Right kidney (tissue), 1 donor: ENCODE results near the gene HIP1.
"Not testable (repeated sequence)": the region's sequence is repeated elsewhere in the genome, so short reads cannot be mapped to it uniquely, and the experiment has no call there.

ENCODE experiments used
- DNase-seq: peaks from one replicate; pipeline ENCODE4 v3.0.0-alpha.2; 2016

The HIP1 gene

DNA sequence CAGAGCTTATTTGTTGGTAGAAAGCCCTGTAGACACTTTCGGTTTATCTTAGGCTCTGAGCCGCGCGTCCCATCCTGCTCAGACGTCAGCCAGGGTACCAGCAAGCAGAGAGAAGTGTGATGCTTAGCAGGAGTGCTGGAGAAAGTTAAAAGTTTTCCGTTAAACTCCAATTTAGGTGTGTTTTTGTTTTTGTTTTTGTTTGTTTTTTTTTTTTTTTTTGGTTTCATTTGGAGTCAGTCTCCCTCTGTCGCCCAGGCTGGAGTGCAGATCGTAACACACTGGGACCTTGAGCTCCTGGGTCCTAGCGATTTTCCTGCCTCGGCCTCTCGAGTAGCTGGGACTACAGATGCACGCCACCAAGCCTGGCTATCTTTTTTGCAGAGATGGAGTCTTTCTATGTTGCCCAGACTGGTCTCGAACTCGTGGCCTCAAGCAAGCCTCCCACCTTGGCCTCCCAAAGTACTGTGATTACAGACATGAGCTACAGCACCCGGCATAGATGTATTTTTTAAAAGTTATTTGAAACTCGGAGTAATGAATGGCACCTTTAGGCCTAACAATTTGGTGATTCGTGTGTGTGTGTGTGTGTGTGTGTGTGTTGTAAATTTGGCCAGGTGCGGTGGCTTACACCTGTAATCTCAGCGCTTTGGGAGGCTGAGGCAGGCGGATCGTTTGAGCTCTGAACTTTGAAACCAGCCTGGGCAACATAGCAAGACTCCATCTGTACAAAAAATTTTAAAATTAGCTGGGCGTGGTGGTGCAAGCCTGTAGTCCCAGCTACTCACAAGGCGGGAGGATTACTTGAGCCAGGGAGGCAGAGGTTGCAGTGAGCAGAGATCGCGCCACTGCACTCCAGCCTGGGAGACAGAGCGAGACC is 1.3 kb upstream of the HIP1 start:
- DNase-seq = no peak

DNA sequence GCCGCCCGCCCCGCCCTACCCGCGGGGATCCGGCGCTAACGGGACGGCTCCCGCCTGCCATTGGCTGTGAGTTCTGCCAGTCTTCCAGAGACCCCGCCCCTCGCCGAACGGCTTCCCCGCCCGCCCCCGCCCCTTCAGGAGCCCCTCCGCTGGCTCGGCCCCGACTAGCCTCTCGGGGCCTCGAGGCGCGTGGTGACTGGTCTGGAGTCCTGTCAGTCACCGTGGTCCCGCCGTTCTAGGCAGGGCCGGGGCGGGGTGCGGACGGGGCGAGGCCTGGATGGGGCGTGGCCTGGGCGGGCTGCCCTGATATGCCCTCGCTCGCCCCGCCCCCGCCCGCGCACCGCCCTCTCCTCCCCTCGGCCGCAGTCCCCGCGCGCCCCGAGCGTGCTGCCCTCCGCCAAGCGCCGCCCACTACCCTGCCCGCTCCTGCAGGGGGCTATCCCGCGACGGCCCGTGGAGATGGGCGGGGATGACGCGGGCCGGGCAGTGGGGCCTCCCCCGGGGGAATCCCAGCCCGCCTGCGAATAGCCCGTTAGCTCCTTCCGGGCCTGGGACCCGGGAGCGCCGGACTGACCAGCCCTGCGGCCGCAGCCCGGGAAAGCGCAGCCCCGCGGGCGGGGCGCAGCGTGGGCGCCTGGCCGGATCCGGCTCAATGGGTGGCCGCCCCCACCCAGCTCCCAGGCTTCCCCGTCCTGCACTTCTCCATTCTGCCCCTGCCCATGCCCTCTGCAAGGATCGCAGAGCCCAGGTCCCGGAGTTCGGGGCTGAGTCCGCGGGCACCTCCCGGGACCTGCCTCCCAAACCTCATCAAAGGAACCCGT is 444 bp upstream of the HIP1 start:
- peak; percentile 98 for DNase-seq

DNA sequence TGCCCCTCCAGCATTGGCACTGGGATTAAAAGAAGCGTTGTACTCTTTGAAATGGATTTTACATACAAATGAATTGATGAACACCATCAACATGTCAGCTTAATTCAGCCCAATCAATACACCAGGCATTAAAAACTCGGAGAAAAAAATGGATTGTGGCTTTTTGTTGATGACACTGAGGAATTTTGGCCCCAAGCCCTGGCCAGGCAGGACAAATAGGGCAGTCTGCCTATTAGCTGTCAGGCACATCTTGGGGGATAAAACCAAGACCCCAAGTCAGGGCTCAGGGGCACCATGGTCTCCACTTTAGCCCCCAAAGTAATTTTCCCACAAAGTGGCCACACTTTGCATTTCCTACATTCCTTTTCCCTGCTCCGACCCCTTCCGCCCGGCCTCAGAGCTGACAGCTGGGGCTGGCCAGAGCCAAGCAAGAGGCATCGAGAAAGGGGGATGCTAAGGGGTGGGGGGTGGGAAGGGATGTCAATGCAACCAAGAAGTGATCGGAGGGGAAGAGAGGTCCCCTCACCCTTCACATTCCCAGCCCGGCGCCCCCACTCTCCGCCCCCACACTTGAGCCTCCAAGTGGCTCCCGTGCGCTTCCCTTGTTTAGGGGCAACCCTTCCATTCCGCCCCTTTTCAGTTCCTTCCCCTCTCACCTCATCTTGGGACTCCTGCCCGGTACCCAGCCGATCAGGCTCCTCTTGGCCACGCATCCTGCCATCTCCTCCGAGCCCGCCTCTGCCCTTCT is 711 bp downstream of the HIP1 start:
- peak; percentile 19 for DNase-seq

DNA sequence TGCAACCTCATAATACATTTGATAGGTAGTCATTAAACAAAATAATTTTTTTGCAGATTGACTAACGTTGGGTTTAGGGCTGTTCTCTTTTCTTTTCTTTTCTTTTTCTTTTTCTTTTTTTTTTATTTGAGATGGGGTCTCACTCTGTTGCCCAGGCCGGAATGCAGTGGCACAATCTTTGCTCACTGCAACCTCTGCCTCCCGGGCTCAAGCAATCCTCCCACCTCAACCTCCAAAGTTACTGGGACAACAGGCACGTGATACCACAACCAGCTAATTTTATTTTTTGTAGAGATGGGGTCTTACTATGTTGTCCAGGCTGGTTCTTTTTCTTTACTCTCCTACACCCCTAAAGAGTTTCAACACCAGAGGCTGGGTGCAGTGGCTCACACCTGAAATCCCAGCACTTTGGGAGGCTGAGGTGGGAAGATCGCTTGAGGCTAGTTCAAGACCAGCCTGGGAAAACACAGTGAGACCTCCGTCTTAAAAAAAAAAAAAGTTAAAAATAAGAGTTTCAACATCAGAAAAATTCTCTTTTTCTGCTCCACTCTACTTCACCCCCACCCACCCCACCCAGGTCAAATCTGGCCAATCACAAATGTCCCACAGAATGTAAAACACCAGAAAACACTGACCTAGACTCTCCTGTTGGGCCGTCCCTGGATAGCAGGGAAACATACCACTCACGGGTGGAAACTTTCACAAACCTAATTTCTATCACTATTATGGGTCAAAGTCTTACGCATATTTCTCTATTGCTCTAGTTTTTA is 3.0 kb downstream of the HIP1 start:
- no peak for DNase-seq

DNA sequence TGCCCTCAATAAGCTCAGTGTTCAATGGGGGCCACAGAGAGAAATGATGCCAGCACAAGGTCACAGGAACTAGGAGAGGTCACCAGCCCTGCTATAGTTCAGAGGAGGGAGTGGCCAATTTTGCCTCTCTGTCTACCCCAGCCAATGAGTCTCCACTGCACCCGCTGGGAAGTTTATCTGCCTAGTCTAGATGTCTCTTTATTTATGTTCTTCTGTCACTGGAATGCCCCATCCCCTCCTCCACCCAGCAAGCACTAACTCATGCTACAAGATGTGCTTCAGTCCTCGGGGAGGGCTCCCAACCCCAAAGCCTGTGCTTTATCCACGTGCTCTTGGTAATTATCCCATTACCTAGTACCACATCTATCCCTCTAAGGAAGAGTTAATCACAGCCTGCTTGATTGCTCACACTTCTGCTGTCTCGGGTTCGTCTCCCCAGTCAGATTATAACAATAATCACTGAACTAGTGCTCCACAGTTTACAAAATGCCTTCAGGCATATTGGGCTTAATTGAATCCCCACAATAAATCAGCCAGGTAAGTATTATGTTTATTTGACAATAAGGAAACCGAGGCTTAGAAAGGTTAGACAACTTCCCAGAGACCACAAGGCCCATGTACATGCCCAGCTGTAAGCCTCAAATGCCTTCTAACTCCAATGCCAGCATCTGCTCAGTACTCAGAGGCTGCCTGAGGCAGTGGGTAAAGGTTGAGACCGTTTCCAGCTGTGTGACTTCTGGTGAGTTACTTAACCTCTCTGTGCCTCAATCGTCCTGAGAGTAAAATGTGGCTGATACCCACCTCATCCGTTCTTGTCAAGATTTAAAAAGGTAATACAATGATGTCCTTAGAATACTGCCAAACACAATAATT is 3.9 kb downstream of the HIP1 start:
- no peak for DNase-seq

DNA sequence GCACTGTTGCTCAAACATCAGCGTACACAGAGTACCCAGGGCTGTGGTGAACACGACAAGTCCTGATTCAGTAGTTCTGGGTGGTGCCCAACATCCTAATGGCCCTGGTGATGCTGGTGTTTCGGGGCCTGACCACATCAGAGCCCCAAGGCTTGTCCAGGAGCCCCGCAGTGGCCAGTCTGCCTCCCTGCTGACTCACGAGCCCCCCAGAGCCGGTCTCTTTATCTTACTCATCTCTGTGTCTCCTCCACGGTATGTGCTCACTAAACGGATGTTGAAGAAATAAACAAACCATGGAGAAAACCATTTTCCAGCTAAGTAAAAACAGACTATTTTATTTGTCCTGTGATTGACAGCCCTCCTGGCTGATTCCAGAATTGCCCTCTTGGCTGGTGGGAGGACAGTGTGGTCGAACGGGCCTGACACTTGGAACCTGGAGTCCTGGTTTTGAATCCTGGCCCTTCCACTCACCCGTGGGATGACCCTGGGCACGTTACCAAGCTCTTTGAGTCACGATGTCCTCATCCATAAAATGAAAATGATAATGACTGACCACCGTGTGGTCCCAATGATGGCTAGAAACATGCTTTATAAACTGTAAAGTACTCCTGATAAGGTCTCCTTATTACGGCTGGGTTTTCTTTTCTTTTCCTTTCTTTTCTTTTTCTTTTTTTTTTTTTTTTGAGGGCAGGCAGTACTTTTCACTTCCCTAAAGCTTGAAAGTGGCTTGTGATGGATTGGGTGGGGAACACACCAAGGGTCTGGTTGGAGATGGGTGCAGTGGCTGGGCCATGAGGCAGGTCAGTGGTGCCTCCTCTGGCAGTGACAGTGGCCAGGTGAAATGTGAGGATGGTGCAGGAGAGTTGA is 5.7 kb downstream of the HIP1 start:
- no peak for DNase-seq

DNA sequence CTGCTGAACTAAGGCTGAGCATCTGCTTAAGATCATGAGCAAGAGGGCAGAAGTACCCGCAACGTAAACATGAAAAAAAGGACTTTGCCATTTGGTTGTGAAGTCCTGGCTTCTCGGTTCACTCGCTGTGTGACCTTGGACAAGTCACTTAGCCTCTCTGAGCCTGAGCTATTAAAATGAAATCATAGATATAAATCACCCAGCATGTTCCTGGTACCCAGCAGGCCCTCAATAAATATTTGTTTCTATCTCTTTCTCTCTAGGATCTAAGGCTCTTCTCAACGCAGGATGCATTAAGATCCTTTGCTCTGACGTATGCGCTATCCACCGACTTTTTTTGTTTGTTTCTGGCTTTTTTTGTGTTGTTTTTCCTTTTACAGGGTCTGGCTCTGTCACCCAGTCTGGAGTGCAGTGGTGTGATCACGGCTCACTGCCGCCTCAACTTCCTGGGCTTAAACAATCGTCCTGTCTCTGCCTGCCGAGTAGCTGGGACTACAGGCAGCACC is 6.7 kb downstream of the HIP1 start:
- no peak for DNase-seq

DNA sequence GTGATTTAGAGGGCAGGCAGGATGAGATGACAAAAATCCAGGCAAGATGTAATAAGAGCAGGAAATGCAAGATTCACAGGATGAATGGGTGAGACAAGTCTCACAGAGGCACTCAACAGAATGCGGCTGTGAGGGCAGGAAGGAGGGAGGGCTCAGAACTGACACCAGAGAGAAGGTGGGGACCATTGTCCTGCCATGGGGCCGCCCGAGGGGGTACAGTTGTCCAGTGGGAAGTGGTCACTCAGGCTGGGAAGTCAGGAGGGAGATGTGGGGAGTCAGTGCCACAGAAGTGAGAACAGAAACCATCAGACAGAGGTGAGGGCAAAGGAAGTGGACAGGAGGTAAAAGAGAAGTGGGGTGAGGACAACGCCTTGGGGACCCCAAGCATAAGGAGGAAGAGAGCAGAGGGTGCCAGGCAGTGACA is 8.9 kb downstream of the HIP1 start:
- no peak for DNase-seq

DNA sequence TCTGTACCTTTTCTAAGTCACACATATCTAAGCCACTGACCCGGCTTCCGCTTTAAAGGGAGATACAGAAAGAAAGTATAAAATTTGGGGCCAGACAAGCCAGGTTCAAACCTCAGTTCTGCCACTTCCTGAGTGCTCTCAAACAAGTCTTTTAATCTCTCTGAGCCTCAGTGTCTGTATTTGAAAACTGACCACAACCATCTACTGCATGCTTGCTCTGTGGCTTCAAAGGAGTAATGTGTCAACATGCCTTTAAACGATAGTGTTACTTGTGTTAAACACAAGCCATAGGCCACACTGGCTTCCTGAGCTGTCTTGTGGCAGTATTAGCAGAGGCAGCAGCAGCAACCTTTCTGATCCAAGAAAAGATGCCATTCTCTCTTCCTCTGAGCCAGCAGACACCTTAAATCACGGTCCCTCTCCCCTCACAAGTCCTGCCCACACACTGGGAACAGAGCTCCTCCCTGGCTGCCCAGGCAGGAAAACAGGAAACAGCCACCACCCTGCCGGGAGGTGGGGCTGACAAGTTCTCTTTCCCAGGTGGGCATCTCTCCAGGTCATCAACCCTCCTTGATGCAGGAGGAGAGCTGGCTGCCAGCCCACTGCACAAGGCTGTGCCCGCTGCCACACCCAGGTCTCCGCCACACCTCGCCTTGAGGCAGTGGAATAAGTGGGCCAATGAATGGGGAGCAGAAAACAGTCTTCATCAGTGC is 10.7 kb downstream of the HIP1 start:
- DNase-seq = no peak

DNA sequence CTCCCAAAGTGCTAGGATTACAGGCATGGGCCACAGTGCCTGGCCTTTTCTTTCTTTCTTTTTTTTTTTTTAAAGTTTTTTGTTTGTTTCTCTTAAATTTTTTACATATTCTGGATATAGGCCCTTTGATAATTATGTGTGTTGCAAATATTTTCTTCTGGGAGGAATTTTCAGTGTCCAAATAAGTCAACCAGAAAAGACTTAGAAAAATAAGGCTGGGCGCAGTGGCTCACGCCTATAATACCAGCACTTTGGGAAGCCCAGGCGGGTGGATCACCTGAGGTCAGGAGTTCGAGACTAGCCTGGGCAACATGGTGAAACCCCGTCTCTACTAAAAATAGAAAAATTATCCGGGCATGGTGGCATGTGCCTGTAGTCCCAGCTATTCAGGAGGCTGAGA is 11.4 kb downstream of the HIP1 start:
- DNase-seq = not testable (repeated sequence)

DNA sequence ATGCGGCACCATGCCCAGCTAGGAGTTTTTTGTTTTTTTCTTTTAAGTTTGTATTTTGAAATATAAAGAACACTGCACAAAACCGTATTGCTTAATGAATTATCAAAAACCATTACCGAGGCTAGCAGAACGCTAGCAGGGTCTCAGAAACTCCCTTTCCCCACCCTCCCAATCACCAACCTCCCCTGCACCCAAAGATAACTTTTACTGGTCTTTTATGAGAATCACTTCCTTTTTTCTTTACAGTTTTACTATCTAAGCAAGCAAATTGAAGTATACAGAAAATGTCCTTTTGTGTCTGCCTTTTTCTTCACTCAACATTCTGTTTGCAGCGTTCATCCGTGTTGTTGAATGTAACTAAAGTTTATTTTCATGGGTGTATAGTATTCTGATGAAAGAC is 13.4 kb downstream of the HIP1 start:
- no peak for DNase-seq

DNA sequence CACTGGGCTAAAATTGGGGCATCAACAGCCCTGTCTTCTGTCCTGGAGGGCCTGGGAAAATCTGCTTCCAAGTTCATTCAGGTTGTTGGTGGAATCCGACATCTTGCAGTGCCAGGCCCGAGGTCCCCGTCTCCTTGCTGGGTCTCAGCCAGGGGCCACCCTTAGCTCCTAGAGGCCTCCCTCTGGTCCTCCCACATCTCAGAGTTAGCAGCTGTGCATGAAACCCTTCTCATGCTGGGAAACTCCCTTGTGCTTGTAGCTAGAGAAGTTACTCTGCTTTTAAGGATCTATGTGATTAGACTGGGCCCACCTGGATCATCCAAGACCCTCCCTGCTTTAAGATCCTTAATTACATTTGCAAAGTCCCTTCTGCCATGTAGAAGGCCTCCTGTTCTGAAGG is 15.3 kb downstream of the HIP1 start:
- DNase-seq = no peak

DNA sequence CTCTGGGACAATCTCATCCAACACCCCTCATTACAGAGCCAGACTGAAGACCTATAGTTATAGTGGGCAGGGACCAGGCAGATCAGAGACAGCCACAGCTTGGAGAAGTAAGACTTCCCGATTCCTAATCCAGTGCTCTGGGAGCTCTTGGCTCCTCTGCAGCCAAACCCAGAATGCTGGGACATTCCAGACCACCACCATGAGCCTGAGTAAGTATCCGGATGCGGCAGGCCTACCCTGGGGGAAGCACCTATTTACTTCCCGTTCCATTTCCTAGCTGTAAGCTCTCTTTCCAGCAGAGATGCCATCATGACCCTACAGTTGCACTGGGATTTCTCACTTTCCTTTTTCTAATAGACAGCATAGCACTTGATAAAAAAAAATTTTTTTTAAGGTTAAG is 16.4 kb downstream of the HIP1 start:
- DNase-seq = no peak

DNA sequence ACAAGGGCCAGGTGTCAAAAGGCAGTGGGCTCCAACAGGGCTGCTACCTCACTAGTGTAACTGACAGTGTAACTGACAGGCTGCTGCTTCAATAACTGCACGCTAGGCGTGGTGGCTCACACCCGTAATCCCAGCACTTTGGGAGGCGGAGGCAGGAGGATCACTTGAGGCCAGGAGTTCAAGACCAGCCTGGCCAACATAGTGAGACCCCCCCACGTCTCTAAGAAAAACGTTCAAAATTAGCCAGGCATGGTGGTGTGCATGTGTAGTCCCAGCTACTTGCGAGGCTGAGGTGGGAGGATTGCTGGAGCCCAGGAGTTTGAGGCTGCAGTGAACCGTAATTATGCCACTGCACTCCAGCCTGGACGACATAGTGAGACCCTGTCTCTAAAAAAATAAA is 16.8 kb downstream of the HIP1 start:
- DNase-seq = not testable (repeated sequence)

DNA sequence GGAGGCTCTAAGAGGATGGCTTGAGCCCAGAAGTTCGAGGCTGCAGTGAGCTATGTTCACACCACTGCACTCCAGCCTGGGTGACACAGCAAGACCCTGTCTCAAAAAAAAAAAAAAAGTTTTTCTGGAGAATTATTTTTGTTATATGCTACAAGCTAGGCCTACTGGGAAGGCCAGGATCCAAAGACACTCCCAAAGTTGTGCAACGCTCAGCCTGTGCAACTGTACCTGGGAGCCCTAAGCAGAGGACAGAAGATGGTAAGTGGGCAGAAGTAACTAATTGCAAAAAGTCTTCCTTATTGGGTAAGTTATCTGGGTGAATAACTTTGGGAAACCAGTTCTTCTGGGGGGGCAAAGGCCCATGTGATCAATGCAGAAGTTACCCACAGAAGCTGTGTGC is 17.3 kb downstream of the HIP1 start:
- DNase-seq = no peak

DNA sequence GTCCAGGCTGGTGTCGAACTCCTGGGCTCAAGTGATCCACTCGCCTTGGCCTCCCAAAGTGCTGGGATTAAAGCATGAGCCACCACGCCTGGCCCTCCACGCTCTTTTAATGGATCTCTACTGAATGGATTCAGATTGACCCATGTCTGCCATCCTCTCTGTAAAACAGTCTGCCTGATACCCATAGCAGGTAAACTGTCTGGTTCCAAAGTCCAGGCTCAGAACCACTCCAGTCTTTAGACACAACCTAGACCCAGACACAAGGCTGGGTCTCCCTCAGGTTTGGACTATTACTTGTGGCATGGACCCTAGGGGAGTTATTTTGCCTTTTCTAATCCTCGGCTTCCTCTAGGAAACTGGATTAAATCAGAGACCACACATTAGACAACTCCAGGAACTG is 19.1 kb downstream of the HIP1 start:
- DNase-seq = no peak

DNA sequence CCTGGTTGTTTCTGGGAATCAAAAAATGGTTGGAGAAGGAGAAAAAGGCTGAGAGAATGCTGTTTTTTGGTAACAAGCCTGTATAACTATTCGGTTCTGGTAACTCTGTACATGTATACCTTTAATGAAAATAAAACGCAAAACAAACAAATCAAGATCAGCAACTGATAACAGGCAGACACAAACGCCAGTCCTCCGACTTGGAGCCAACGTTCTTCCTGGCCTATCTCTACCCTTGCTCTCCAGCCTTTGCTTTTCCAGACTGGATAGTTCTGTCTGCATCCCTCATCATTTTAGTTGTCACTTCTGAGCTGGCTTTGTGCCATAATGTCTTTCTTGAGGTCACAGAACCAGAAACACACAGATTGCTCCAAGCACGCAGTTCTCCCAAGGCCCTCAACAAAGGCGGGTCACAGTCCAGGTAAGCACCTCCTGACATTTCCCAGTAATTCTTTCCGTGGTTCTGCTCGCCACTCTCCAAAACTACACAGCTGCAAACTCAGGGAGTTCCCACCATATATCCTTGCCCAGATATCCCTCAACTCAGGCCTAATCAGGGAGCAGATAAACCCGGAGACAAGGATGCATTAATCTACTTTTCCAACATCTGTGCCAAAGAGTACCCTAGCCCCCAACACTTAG is 20.2 kb downstream of the HIP1 start:
- DNase-seq = no peak

DNA sequence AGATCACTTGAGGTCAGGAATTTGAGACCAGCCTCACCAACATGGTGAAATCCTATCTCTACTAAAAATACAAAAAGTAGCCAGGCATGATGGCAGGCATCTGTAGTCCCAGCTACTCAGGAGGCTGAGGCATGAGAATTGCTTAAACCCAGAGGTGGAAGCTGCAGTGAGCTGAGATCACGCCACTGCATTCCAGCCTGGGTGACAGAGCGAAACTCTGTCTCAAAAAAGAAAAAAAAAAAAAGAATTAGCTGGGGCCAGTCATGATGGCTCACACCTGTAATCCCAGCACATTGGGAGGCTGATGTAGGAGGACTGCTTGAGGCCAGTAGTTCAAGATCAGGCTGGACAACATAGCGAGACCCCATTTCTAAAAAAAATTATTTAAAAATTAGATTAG is 21.0 kb downstream of the HIP1 start:
- DNase-seq = not testable (repeated sequence)
